Breast epithelium (tissue), 4 donors: ENCODE data around the gene PLAGL1. TPM values are rescaled to one million over a fixed set of nuclear protein-coding genes. Genes with fewer than 3 reads are reported as not detected.

Source experiments
- DNase-seq, 2 donors: peaks; one replicate each; pipeline ENCODE4 v3.0.0-alpha.2; 2019; ENCODE audit warnings: low spot score in 2 of 2
- H3K27ac ChIP-seq, 2 donors: fragments of 200-600 bp; sonication (generic) in 1 of 2; one replicate each; pipeline ENCODE4 v1.5.1; 2016 to 2019; ENCODE audit warnings: mild to moderate bottlenecking in 1 of 2
- H3K27me3 ChIP-seq, 2 donors: fragments of 200-600 bp; sonication (generic) in 1 of 2; one replicate each; pipeline versions ENCODE4 v1.5.1 to v1.6.0; 2017 to 2019; ENCODE audit warnings: control low read depth in 1 of 2, mild to moderate bottlenecking in 1 of 2
- H3K36me3 ChIP-seq: fragments of 200-600 bp; one replicate; pipeline ENCODE4 v1.5.1; 2019
- H3K4me1 ChIP-seq, 2 donors: fragments of 200-600 bp; sonication (generic); one replicate each; pipeline ENCODE4 v1.5.1; 2016 to 2019; ENCODE audit warnings: control low read depth in 1 of 2
- H3K4me3 ChIP-seq, 3 donors: fragments of 200-600 bp; sonication (generic); 1 replicate in 2 of 3; 2 replicates in 1 of 3; pipeline ENCODE4 v1.5.1; 2016 to 2019; ENCODE audit warnings: mild to moderate bottlenecking in 3 of 3, moderate library complexity in 2 of 3
- H3K9me3 ChIP-seq, 2 donors: fragments of 200-600 bp; sonication (generic) in 1 of 2; one replicate each; pipeline ENCODE4 v1.5.1; 2016 to 2019; ENCODE audit warnings: control low read depth in 1 of 2
- POLR2A ChIP-seq: fragments of 450-650 bp; IDR thresholded peaks from one replicate; pipeline ENCODE4 v1.6.1; 2016; ENCODE audit warnings: antibody characterized with exemption, mild to moderate bottlenecking, moderate library complexity
- POLR2AphosphoS5 ChIP-seq, 3 donors: sonication (generic); formaldehyde crosslinking; IDR thresholded peaks; one replicate each; pipeline ENCODE4 v1.6.1; 2017; ENCODE audit warnings: antibody characterized with exemption in 3 of 3
- intact Hi-C: fragments of 100-400 bp; cut with DNase I; formaldehyde crosslinking; loops from one replicate; pipeline ENCODE4 v1.15.1; 2023; ENCODE audit warnings: low total_unique reads
- total RNA-seq, 3 donors: library from RNA; depleted of rRNA; stranded (reverse); fragments of >200 nt; gene quantifications; one replicate each; pipeline ENCODE4 v1.1.0, GENCODE V29; 2016
- TF ChIP-seq, protein P1 (sequence below), 3 donors: fragments of 450-650 bp; IDR thresholded peaks; one replicate each; pipeline ENCODE4 v1.5.1; 2016 to 2017; ENCODE audit warnings: antibody characterized with exemption in 3 of 3, mild to moderate bottlenecking in 3 of 3, moderate library complexity in 3 of 3

The PLAGL1 gene
- total RNA-seq, 3 donors from 2014 or later, result 17.8 to 22.9 (median 21.4) TPM

DNA sequence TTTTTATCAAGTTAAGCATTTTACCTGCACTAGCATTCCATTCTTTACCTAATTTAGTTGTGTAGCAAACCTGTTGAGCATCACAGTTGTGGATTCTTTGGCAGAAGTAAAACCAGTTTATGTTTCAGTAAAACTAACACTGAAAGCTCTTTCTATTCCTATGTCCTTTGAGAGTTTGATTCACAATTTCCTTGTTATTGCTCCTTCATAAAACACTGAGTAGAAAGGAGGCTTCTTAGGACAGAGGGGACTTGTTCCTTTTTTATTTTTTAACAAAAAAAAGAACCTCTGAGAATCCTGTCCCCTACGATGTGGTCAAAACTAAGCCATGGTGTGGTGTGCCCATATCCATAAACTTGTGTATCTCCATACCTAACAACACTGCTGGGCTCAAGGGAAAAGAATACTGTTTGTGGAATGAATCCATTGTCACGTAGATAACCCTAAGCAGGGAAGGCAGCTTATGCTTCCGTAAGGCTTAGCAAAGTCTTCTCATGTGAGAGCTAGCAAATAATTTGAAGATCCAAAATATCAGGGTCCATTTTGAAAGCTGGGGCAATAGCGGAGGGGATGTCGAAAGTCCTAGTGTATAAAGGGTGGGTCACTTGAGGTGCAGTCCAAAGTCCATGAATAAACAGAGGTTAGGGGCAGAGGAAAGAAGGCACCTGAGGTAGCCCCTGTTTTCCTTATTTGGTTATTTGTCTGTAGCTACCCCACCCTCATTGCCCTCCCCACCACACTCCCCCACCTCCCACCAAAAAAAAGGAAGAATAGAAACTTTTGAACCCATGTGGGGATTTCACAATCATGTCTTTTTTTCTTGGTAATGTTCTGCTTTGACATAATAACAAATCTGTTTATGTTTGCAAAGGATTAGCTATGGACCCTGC lies 71.0 kb downstream of the PLAGL1 start:
- H3K27ac ChIP-seq, result no peak overlapping the region
- TF ChIP-seq POLR2A (no peak), POLR2AphosphoS5 (IDR thresholded peaks at IDR 0.05) (no peak)
- TF ChIP-seq, protein P1, sequence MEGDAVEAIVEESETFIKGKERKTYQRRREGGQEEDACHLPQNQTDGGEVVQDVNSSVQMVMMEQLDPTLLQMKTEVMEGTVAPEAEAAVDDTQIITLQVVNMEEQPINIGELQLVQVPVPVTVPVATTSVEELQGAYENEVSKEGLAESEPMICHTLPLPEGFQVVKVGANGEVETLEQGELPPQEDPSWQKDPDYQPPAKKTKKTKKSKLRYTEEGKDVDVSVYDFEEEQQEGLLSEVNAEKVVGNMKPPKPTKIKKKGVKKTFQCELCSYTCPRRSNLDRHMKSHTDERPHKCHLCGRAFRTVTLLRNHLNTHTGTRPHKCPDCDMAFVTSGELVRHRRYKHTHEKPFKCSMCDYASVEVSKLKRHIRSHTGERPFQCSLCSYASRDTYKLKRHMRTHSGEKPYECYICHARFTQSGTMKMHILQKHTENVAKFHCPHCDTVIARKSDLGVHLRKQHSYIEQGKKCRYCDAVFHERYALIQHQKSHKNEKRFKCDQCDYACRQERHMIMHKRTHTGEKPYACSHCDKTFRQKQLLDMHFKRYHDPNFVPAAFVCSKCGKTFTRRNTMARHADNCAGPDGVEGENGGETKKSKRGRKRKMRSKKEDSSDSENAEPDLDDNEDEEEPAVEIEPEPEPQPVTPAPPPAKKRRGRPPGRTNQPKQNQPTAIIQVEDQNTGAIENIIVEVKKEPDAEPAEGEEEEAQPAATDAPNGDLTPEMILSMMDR (IDR thresholded peaks at IDR 0.05), result no peak
- H3K36me3 ChIP-seq, result no peaks in the 10 kb centered on the region
- H3K4me3 ChIP-seq, result no peak overlapping the region
- no peaks in the 10 kb centered on the region for H3K27me3 ChIP-seq
- no peaks in the 10 kb centered on the region for H3K9me3 ChIP-seq
- DNase-seq, result no peak
- no peaks in the 10 kb centered on the region for H3K4me1 ChIP-seq
- intact Hi-C loops, result no loop called here

DNA sequence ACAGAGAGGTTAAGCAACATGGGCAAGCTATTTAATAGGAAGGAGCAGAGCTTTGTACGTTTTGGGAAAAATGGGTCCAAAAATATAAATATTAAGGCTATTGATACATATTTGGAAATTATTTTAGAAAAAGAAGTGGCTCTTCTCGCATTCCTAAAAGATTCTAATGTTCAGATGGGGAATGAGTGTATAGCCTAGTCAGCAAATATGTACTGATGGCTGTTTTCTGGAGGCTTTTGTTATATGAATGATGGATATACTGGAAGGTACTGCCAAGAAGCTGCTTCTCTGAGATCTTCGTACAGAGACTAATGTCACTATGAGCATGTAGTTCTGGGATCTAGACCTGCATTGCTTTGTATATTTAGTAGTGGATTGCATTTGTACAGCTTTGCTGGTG lies 71.7 kb downstream of the PLAGL1 start:
- H3K27me3 ChIP-seq, result no peaks in the 10 kb centered on the region
- intact Hi-C loops, result no loop called here
- no peaks in the 10 kb centered on the region for H3K36me3 ChIP-seq
- no peaks in the 10 kb centered on the region for H3K9me3 ChIP-seq
- H3K27ac ChIP-seq, result no peak overlapping the region
- no peak overlapping the region for H3K4me3 ChIP-seq
- no peaks in the 10 kb centered on the region for H3K4me1 ChIP-seq
- DNase-seq, result no peak
- TF ChIP-seq POLR2A (no peak), POLR2AphosphoS5 (IDR thresholded peaks at IDR 0.05) (no peak)
- TF ChIP-seq, protein P1 (IDR thresholded peaks at IDR 0.05), result no peak

DNA sequence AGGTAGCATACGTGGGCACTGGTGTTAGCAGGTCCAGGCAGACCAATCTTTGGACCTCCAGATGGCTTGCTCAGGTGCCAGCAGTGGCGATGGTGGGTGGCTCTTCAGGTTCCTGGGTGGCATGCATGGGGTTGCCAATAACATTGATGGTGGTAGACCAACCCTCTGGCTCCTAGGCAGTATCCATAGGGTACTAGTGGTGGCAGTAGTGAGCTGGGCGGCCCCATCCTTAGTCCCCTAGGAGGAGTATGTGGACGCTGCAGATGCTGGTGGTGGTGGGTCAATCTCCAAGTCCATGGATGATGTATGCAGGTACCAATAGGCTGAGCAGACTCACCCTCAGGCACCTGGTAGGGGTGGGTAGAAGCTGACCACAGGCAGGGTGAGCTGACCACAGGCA lies 73.2 kb downstream of the PLAGL1 start:
- Histone ChIP-seq H3K4me3 (no peak overlapping the region), H3K27me3 (no peaks in the 10 kb centered on the region), H3K4me1 (no peaks in the 10 kb centered on the region), H3K27ac (no peak overlapping the region), H3K9me3 (no peaks in the 10 kb centered on the region), H3K36me3 (no peaks in the 10 kb centered on the region)
- intact Hi-C loops, result no loop called here
- TF ChIP-seq, protein P1 (IDR thresholded peaks at IDR 0.05), result no peak
- DNase-seq, result no peak

DNA sequence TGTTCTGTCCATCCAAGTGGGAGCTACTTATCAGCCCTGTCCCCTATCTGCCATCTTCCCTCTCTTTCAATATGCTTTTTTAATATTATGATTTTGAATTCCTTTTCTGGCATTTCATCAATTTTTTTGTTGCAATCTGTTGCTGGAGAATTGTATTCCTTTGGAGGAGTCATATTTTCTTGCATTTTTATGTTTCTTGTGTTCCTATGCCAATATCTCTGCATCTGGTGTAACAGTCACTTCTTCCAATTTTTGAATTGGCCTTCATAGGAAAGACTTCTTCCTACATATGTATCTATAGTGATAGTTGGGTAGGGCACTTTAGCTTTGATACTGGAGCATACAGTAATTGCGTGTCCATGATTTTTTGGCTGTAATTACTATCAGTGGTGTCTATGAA lies 73.7 kb downstream of the PLAGL1 start:
- TF ChIP-seq POLR2A, result no peak
- no peak for TF ChIP-seq POLR2AphosphoS5 (IDR thresholded peaks at IDR 0.05)
- TF ChIP-seq, protein P1 (IDR thresholded peaks at IDR 0.05), result no peak
- intact Hi-C loops, result no loop called here
- H3K4me1 ChIP-seq, result no peaks in the 10 kb centered on the region
- H3K27me3 ChIP-seq, result no peaks in the 10 kb centered on the region
- H3K36me3 ChIP-seq, result no peaks in the 10 kb centered on the region
- no peak overlapping the region for H3K27ac ChIP-seq
- H3K9me3 ChIP-seq, result no peaks in the 10 kb centered on the region
- DNase-seq, result no peak
- H3K4me3 ChIP-seq, result no peak overlapping the region

DNA sequence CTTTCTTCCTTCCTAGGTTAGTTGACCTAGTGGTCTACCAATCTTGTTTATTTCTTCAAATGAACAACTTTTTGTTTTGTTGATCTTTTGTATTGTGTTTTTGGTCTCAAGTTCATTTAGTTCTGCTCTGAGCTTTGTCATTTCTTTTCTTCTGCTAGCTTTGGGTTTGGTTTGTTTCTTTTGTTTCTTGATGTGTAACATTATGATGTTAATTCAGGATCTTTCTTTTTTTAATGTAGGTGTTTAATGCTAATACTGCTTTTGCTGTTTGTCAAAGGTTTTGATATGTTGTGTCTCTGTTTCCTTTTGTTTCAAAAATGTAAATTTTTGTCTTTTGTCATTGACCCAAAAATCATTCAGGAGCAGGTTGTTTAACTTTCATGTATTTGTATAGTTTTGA lies 78.1 kb downstream of the PLAGL1 start:
- no peaks in the 10 kb centered on the region for H3K9me3 ChIP-seq
- H3K27me3 ChIP-seq, result no peaks in the 10 kb centered on the region
- no peaks in the 10 kb centered on the region for H3K36me3 ChIP-seq
- TF ChIP-seq POLR2A, result no peak
- TF ChIP-seq, protein P1 (IDR thresholded peaks at IDR 0.05), result no peak
- no peak for DNase-seq
- no peak overlapping the region for H3K27ac ChIP-seq
- no peak overlapping the region for H3K4me3 ChIP-seq
- H3K4me1 ChIP-seq, result no peaks in the 10 kb centered on the region
- intact Hi-C loops, result no loop called here
